DND-41 (cell line): ENCODE data around the gene DLG2.

Experiments
- ATAC-seq: fragments of 200-7000 bp; cut with Tn5 transposase; 3 replicates; pipeline ENCODE4 v1.9.1; 2021; ENCODE audit warnings: low read depth; ENCODE audit not compliant: insufficient read depth
- DNase-seq: peaks from one replicate; pipeline ENCODE4 v3.0.0-alpha.2; 2020
- H2AFZ ChIP-seq: 2 replicates; pipeline ENCODE4 v1.6.0; 2012; ENCODE audit warnings: low read depth, low read length
- H3K27ac ChIP-seq: 2 replicates; pipeline ENCODE4 v1.5.1; 2012; ENCODE audit warnings: low read length, inconsistent platforms
- H3K27me3 ChIP-seq: fragments of 200-600 bp; sonication (generic); 2 replicates; pipeline ENCODE4 v1.6.0; 2012; ENCODE audit warnings: low read length, mild to moderate bottlenecking, inconsistent platforms; ENCODE audit not compliant: insufficient read depth, poor library complexity
- H3K36me3 ChIP-seq: 2 replicates; pipeline ENCODE4 v1.5.1; 2012; ENCODE audit warnings: low read length, inconsistent platforms; ENCODE audit not compliant: insufficient read depth
- H3K4me1 ChIP-seq: 2 replicates; pipeline ENCODE4 v1.5.1; 2012; ENCODE audit warnings: mild to moderate bottlenecking, low read length; ENCODE audit not compliant: insufficient read depth
- H3K4me2 ChIP-seq: 2 replicates; pipeline ENCODE4 v1.6.0; 2012; ENCODE audit warnings: mild to moderate bottlenecking, moderate library complexity, low read length, inconsistent platforms; ENCODE audit not compliant: insufficient read depth
- H3K4me3 ChIP-seq, 2 experiments: fragments of 200-600 bp in 1 of 2; shearing (Covaris generic) in 1 of 2; 2 replicates each; pipeline ENCODE4 v1.5.1; 2012 to 2016; ENCODE audit warnings: inconsistent platforms in 2 of 2, low read length in 2 of 2, mild to moderate bottlenecking in 2 of 2, low read depth in 1 of 2, moderate library complexity in 1 of 2
- H3K79me2 ChIP-seq: 2 replicates; pipeline ENCODE4 v1.6.0; 2012; ENCODE audit warnings: low read length, inconsistent platforms; ENCODE audit not compliant: insufficient read depth
- H3K9ac ChIP-seq: 2 replicates; pipeline ENCODE4 v1.6.0; 2012; ENCODE audit warnings: low read depth, mild to moderate bottlenecking, inconsistent platforms, low read length, moderate library complexity
- H3K9me3 ChIP-seq: 2 replicates; pipeline ENCODE4 v1.5.1; 2012; ENCODE audit warnings: low read length, moderate library complexity, mild to moderate bottlenecking, inconsistent platforms; ENCODE audit not compliant: insufficient read depth, severe bottlenecking
- H4K20me1 ChIP-seq: 2 replicates; pipeline ENCODE4 v1.6.0; 2012; ENCODE audit warnings: low read length; ENCODE audit not compliant: insufficient read depth
- CTCF ChIP-seq: IDR thresholded peaks from 2 replicates; pipeline ENCODE4 v1.5.1; 2012; ENCODE audit warnings: borderline replicate concordance, low read length, moderate library complexity, mild to moderate bottlenecking; ENCODE audit not compliant: poor library complexity, severe bottlenecking; ENCODE audit errors: extremely low read depth
- EZH2 ChIP-seq: IDR thresholded peaks from 3 replicates; pipeline ENCODE4 v1.6.1; 2012; ENCODE audit warnings: borderline replicate concordance, low read depth, mild to moderate bottlenecking, moderate library complexity, low read length, inconsistent platforms; ENCODE audit not compliant: severe bottlenecking

DLG2 gene

GRCh38 chr11:84212468-84213390 lies 1414.4 kb downstream of the DLG2 start:
- TF ChIP-seq EZH2: no peak
- no peak for TF ChIP-seq CTCF
- Histone ChIP-seq H3K4me2 (no peak overlapping the region), H3K4me3 (no peak overlapping the region), H3K27ac (no peak overlapping the region), H3K4me1 (no peaks in the 10 kb centered on the region), H3K9me3 (no peaks in the 10 kb centered on the region), H3K27me3 (no peaks in the 10 kb centered on the region), H4K20me1 (no peaks in the 10 kb centered on the region), H3K36me3 (no peaks in the 10 kb centered on the region), H2AFZ (no peak overlapping the region), H3K9ac (no peak overlapping the region), H3K79me2 (no peaks in the 10 kb centered on the region)
- DNase-seq (no peak), ATAC-seq (no peak)

- Histone ChIP-seq H3K27me3 (no peaks in the 10 kb centered on the region), H3K9ac (no peak overlapping the region), H4K20me1 (no peaks in the 10 kb centered on the region), H3K4me1 (no peaks in the 10 kb centered on the region), H3K4me3 (no peak overlapping the region), H3K9me3 (no peaks in the 10 kb centered on the region), H2AFZ (no peak overlapping the region), H3K79me2 (no peaks in the 10 kb centered on the region), H3K27ac (no peak overlapping the region), H3K4me2 (no peak overlapping the region), H3K36me3 (no peaks in the 10 kb centered on the region)
- TF ChIP-seq EZH2: no peak
- no peak for TF ChIP-seq CTCF
- DNase-seq (no peak), ATAC-seq (no peak)
These were observed 1415.2 kb downstream of the DLG2 start for GRCh38 chr11:84211896-84212295.

- TF ChIP-seq CTCF: no peak
- TF ChIP-seq EZH2: no peak
- no peaks in the 10 kb centered on the region for H4K20me1 ChIP-seq
- H3K4me2 ChIP-seq: no peak overlapping the region
- H3K27ac ChIP-seq: no peak overlapping the region
- H3K79me2 ChIP-seq: no peaks in the 10 kb centered on the region
- no peaks in the 10 kb centered on the region for H3K27me3 ChIP-seq
- H3K4me1 ChIP-seq: no peaks in the 10 kb centered on the region
- no peak overlapping the region for H2AFZ ChIP-seq
- ATAC-seq (no peak), DNase-seq (no peak)
- H3K9ac ChIP-seq: no peak overlapping the region
- H3K9me3 ChIP-seq: no peaks in the 10 kb centered on the region
- H3K36me3 ChIP-seq: no peaks in the 10 kb centered on the region
- H3K4me3 ChIP-seq: no peak overlapping the region
These were observed 1432.4 kb downstream of the DLG2 start for GRCh38 chr11:84194696-84195095.
